Measurements from ENCODE around the gene AK5.
"Not testable (repeated sequence)": the region's sequence is repeated elsewhere in the genome, so short reads cannot be mapped to it uniquely, and the experiment has no call there.

Gene AK5

DNA sequence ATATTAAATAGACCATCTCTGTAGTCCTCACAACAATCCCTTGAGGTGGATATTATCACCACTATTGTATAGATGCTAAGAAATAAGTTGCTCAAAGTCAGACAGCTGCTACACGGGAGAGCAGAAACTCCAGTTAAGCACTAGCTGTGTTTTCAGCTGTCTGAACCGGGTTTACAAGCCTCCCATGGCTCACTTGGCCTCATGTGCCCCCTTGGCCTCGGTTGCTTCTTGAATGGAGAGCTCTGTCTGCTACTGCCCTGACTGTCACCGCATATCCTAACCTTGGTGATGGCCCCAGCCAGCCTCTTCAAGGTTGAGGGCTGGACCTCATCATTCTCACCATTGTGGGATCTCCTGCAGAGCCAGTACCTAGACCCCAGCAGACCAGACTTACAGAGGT lies 123.4 kb downstream of the AK5 start:
- DNase-seq: no peak

DNA sequence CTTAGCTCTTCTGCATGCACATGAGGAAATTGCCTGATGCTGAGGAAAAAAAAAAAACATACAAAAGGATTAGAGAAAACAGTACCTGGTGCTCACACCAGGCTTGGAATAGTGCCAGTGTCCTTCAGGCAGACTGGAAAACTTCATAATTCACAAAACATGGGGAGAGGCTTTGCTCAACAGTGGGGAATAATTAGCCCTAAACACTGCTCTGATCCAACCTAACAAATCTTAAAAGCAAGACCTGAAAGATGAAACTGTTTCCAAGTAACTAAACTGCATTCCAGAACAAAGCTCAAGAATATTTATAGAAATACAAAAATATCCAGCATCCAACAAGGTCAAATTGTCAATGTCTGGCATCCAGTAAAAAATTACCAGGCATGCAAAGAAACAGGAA lies 124.8 kb downstream of the AK5 start:
- no peak for DNase-seq

DNA sequence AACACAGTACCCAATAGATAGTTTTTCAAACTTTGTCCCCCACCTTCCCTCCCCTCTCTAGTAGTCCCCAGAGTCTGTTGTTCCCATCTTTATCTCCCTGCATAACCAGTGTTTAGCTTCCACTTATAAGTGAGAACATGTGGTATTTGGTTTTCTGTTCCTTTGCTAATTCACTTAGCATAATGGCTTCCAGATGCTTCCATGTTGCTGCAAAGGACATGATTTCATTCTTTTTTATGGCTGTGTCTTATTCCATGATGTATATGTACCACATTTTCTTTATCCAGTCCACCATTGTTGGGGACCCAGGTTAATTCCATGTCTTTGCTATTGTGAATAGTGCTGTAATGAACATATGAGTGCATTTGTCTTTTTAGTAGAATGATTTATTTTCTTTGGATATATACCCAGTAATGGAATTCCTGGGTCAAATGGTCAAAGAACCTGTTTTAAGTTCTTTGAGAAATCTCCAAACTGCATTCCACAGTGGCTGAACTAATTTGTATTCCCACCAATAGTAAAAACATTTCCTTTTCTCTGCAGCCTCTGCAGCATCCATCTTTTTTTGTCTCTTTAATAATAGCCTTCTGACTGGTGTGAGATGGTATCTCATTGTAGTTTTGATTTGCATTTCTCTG lies 126.0 kb downstream of the AK5 start:
- no peak for DNase-seq

DNA sequence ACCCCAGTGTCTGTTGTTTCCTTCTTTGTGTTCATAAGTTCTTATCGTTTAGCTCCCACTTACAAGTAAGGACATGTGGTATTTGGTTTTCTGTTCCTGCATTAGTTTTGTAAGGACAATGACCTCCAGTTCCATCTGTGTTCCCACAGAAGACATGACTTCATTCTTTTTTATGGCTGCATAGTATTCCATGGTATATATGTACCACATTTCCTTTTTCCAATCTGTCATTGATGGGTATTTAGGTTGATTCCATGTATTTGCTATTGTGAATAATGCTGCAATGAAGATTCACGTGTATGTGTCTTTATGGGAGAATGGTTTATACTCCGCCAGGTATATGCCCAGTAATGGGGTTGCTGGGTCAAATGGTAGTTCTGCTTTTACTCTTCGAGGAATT lies 127.1 kb downstream of the AK5 start:
- not testable (repeated sequence) for DNase-seq

DNA sequence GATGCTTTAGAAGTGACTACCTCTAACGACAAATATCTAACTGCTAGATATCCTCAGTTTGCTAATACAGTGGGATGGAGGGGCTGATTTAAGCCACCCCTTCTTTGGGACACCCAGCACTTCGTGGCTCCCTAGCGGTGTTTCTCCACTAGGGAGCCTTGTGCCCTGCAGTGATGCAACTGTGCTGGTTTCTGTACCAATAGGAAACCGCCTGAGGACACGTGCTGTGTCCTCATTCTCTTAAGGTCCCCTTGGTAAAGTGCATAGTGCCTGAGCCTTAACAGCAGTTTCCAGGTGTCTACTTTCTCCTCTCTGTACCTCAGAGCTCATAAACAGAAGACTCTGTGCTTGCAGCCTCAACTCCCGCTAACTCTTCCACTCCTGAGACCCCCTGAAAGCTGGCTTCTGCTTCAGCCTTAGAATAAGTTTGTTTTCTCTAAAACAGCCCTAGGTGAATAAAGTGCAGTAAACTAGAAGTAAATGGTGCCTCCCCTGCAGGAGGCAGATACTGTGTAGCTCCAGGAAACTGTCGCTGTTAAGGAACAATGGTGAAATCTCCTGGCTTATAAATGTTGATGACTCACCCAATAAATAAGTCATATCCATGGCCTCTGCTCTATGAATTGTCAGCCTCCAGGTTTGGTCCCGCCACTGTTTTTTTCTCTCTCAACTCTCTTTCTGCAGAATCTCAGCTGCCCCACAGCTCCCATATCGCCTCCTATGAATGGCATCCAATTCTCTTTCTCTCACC lies 130.4 kb downstream of the AK5 start:
- no peak for DNase-seq

DNA sequence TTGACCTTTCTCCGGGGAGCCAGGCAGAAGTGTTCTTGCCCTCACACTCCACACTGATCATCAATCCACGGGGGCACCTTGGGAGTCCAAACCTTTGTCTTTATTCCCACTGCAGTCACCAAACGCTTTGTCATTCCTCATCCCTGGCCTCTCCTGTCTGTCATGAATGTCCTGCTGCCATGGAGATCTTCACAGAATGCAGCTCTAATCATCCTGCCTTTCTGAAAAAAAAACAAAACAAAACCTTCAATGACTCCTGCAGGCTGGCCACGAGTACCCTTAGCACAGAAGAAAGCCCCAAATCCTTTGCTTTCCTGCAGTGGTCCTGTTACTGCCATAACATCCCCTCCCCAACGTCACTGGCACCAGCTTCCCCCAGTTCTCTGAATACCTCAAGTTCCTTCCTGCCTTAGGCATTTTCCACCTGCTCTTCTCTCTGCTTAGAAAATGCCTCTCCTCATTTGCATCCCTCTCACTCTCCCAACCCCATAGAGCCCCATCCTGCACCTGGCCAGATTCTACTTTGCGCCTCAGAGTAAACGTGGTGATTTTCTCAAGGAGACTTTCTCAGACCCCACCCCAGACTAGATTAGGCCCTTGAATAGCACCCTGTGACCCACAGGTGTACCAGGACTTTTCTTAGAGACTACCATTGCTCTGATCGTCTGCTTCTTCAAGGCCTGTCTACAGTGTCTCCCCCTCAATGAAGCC lies 131.2 kb downstream of the AK5 start:
- no peak for DNase-seq

DNA sequence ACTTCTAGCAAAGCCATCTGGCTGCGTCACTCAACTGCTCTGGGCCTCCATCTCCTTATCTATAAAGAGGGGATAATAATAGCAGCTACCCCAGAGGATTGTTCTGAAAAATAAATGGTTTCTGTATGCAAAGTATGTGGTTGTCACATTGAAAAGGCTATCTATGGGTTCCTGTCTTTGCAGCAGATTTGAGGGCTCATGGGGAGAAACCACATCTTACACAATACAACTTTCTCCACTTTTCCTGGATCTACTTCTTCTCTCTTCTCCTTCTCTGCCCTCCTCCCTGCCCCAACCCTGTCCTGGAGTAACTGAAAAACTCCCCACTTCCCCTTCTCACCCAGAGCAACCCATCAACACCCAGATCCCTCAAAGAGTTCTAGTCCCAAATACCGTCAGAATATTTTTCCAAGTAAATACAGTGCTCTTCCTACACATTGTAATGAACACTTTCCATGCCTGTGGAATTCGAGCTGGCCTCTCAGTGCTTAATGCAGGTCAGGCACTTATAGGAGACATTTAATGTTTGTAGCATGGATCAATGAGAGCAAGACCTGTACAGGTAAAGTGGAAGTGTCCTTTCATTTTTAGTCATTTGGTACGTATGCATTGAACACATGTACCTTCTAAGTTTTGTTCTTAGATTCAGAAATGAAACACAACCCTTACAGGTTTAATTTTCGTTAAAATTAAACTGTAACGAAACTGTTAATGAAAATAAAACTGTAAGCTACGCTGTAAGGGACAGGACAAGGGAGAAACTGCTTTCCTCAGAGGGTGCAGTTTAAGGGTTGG lies 131.9 kb downstream of the AK5 start:
- no peak for DNase-seq

DNA sequence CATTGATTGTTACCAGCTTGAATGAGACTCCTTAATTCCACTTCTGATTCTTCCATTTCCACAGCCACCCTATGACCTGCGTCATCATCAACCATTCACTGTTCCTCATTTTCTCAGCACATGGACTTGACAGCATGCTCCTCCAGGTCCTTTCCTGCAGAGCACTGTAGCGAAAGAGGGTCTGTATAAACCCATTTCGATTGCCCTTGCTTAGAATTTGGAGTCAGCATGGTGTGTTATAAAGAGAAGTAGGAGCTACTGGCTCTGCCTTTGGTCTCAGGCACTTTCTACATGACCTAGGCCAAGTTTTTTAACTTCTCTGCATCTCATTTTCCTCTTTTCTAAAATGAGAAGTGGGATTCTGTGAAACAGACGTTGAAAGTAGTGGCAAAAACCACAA lies 133.8 kb downstream of the AK5 start:
- DNase-seq: no peak

DNA sequence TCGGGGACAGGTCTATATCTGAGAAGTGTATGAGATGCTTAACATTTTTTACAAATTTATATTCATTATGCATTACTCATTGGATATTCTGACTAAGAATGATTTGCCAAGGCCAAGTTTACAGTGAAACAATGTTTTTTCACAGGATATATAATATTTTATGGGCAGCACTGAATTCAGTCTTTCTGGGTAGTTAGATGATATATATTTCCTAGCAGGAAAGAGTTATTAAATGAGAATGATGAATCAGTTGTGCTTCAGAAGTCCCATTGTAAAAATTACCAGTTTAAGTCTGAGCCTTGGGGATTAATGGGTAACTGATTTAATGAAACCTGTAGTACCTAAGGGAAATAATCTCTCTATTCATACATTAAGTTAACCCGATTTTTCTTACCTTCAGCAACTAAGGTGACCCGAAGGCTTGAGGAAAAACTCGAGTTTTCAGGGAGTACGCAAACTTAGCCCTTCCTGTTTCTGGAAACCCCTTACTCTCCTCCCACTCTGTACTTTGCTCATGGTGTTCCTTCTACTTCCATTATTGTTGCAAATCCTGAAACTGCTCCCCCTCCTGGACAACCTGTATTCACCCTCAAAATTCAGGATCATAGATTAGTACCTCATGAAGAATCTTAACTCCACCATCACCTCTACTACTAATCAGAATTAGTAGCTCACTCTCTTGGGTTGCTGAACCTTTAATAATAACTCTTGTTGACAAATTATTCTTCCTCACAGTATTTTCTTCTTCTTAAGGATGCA lies 135.1 kb downstream of the AK5 start:
- no peak for DNase-seq

DNA sequence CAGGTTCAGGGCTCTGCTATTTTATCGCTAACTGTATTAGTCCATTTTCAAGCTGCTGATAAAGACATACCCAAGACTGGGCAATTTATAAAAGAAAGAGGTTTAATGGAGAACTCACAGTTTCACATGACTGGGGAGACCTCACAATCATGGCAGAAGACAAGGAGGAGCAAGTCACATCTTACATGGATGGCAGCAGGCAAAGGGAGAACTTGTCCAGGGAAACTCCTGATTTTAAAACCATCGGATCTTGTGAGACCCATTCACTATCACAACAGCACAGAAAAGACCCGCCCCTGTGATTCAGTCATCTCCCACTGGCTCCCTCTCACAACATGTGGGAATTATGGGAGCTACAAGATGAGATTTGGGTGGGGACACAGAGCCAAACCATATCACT lies 136.2 kb downstream of the AK5 start:
- not testable (repeated sequence) for DNase-seq

DNA sequence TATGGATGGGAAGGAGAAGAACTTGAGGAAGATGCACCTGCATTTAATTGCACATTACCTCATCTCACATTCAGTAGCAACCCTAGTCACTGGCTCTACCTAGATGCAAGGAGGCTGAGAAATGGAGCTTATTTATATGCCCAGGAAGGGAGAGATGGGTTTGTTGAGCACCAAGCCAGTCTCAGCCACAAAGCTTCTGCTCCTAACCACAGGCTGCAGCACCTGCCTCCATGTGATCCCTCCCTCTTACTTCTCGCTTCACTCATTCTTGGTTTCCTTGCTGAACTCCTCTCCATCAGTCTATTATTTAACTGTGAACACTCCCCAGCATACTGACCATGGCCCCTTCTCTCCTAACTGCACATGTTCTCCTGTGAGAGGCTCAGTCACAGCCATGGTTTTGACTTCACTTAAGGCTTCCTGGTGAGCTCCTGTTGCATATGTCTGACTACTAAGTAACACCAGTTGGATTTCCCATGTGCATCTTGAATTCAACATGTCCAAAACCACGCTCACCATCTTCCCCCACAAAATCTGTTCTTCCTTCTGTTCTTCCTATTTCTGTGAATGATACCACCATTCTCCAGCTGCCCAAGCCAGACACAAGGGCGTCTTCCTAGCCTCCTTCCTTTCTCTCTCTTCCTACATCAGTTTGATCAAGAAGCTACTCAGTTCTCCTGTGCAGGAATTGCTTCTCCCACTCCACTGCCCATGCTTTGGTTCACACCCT lies 139.8 kb downstream of the AK5 start:
- peak; percentile 7 for DNase-seq

DNA sequence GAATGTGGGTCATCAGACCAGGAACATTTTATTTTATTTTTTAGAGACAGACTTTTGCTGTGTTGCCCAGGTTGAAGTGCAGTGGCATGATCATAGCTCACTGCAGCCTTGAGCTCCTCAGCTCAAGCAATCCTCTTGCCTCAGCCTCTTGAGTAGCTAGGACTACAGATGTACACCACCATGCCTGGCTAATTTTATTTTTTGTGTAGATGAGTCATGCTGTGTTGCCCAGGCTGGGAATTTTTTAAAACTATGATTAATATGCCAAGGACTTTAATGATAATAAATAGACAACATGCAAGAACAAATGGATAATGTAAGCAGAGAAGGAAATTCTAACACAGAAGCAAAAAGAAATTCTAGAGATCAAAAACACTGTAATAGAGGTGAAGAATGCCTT lies 142.4 kb downstream of the AK5 start:
- no peak for DNase-seq

DNA sequence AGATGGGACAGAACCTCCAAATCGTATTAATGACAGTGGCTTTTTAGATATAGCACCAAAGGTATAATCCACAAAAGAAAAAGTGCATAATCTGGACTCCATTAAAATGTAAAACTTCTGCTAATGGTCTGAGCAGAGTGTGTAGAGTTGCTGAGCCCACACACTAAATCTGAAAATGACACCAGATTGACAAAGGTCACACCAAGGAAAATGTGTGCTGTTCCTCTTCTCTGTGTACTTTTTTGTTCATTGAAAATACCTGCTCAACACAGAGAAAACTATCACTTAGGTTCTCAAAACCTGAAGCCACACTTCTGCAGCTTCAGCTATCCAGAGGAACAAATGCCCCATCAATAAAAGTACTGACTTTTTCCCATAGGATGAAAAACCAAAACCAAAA lies 146.2 kb downstream of the AK5 start:
- no peak for DNase-seq

DNA sequence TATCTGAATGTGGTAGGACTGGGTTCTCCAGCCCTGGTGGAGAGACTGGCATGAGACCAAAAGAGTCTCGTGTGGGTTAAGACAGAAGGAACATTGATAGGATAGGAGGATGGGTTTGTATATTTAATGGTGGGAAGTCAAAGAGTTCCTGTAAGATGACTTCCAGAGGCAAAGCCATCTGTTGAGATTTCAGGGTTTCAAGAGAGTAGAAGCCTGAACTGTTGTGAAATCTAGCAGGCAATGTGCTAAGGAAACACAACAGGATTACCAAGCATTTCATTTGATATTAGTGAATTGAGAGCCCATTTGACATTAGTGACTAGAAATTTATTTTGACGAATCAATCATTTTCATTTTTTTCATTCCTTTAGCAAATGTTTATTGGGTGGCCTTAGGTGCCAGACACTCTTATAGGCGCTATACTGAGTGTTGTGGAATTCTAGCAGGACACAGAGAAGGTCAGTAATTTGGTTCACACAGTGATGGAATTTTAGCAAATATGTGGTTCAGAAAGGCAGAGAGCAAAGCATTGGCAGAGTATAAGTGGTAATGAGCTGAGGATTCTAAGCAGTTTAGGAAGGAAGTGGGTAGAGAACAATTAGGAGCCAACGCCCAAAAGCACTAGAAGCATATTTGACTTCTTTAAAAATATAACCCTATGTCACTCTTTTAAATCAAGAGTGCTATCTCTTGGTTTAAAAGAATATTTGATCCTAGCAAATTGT lies 149.3 kb downstream of the AK5 start:
- no peak for DNase-seq

DNA sequence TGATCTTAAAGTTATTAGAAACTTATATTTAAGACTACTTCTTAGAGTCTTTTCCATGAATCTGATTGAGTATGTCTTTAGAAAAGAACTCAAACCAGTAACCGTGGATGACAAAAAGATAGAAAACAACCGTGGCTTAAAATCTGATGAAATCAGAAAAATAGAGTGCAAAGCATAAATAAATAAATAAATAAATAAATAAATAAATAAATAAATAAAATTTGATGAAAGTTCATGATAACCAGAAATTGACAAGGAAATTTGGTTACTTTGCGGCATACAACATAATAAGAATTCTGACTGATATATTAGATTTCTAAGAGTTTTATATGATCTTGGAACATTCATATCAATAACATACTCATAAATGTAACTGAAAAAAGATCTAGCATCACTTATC lies 152.1 kb downstream of the AK5 start:
- no peak for DNase-seq

DNA sequence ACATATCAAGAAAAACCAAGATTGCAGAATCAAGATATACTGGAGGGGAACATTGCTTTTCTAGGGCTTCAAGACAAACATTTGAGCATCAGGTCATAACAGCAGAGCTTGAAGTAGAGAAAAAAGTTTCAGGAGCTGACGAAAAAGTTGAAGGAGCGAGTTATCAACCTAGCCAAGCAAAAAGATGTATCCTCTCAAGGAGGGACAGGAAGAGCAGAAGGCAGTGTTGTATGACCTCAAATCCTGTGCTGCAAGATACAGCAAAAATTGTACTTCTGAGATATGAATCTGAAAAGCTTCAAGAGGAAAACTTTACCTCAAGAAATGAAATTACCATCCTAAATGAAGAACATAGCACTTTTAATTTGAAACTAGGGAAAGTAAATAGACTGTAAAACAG lies 153.1 kb downstream of the AK5 start:
- DNase-seq: no peak

DNA sequence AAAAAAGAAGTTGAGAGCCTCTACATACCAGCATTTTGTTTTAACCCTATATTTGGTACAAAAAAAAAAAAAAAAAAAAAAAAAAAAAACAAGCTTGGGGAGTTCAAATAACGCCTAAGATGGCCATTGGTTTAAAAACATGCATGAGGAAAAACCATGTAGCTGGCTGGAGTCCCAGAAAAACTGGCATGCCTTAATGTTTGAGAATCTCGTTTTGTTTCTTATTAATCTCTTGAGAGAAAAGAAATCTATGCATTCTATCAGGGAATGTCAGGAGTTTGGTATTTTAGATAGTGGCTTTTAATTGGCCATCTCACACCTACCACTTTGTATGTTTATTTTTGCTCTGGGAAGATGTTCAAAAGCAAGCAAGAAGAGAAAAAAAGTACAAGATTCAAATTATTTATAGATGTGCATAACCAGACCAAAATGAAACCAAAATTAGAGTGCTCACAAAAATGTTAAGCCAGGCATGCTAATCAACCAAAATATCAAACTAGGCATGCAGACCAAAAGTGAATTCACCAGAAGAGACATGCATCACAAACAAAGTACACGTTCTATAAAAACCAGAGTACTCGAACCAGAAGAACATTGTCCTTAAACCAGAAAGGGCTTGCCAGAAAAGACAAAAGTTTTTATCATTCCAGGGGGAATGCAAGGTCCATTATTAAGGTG lies 156.6 kb downstream of the AK5 start:
- no peak for DNase-seq

DNA sequence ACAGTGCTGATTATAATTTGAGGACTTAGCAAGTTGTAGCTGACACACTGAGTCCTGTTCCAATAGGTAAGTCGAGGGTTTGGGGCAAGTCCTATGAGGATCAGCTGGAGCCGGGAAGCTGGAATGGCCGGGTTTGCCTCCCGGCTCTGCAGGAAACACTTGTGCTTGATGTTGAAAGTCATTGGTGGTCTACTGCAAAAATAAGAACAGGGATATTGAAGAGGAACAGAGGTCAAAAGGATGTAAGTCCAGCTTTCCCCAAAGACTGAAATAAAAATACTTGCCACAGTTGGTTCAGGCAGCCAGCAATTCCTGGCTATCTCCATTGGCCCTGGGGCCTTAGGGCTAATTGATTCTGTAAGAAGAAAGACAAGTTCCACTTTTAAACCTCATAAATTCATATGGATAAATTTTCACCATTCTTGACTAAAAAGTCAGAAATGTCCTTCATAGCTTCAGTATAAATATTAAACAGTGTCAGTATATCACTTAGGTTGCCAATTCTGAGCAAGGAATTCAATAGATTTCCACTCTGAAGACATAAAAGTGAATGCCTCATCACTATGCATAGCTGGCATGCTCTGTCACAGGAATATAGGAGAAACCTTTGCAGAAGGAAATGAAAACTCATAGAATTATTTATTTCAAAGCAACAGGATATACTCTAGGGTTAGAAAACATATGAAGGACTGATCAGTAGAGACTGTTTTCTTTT lies 165.2 kb downstream of the AK5 start:
- DNase-seq: no peak

DNA sequence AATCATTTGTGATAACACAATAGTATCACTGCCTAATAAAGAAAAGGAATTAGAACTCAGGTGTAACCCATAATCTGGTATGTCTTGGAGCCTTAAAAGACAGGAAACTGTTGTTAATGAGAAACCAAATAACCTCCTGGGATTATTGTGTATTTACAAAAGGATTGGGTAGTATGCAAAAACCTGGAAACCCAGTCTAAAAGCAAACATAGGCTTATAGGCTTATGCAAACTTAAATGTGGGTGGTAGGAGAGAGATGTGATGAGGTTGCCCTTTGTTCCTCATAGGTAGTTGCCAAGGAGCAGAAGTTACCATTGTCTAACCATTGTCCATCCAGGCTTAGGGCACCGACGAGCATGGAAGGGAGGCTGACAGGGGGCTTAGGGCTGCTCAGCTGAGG lies 165.8 kb downstream of the AK5 start:
- DNase-seq: no peak

DNA sequence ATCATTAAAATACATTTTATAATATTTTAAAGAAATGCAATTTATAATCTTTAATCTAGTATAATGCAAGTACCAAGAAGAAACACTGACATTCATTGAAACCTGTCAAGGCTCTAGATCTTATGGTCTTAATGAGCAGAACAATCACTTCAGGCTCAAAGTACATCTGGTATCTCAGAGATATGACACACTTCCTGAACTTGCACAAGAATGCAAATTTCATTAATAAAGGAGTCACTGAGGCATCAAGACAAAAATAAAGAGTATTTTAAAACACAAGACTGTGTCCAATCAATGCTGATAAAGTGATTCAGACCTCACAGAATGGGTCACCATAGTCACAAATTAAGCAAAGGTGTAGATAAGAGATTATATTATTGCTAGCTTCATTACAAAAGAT lies 178.1 kb downstream of the AK5 start:
- no peak for DNase-seq

All from CD4-positive, alpha-beta T cell treated with Interferon gamma for 1 hour (primary cell).